Endothelial cell of umbilical vein (primary cell): ENCODE data around the gene P2RY6.

Experiments
- CTCF ChIP-seq, 2 donors: IDR thresholded peaks; 1 replicate in 1 of 2; 2 replicates in 1 of 2; pipeline ENCODE4 v1.5.1; 2011; ENCODE audit warnings: low read length in 2 of 2, mild to moderate bottlenecking in 2 of 2, moderate library complexity in 2 of 2, control low read depth in 1 of 2, inconsistent platforms in 1 of 2, low read depth in 1 of 2; ENCODE audit not compliant: insufficient read depth in 1 of 2; ENCODE audit errors: extremely low read depth in 1 of 2
- EZH2 ChIP-seq: IDR thresholded peaks from 2 replicates; pipeline ENCODE4 v1.6.1; 2012; ENCODE audit warnings: borderline replicate concordance, low read depth, mild to moderate bottlenecking, moderate library complexity, low read length, inconsistent platforms; ENCODE audit not compliant: severe bottlenecking
- GATA2 ChIP-seq: IDR thresholded peaks from 2 replicates; pipeline ENCODE4 v1.7.0; 2011; ENCODE audit warnings: low read depth, mild to moderate bottlenecking, moderate library complexity, mixed read lengths, low read length; ENCODE audit not compliant: insufficient read length, insufficient read depth
- MAX ChIP-seq: IDR thresholded peaks from 2 replicates; pipeline ENCODE4 v1.6.1; 2011; ENCODE audit not compliant: insufficient read depth, insufficient read length
- POLR2A ChIP-seq: IDR thresholded peaks from 2 replicates; pipeline ENCODE4 v1.6.1; 2012; ENCODE audit warnings: low read depth, mild to moderate bottlenecking, control low read depth, low read length
- POLR2AphosphoS5 ChIP-seq: IDR thresholded peaks from 2 replicates; pipeline ENCODE4 v1.6.1; 2012; ENCODE audit warnings: low read depth, mild to moderate bottlenecking, control low read depth, low read length, moderate library complexity; ENCODE audit not compliant: insufficient read depth

GRCh38 chr11:73263640-73264039, 8.5 kb upstream of the P2RY6 start:
- TF ChIP-seq CTCF (IDR thresholded peaks at IDR 0.05; ENCODE audit: extremely low read depth in 1 of 2, insufficient read depth in 1 of 2, low read depth in 1 of 2, low read length in 2 of 2) (no peak), POLR2A (no peak), EZH2 (no peak), GATA2 (no peak), POLR2AphosphoS5 (no peak), MAX (no peak)
